HG02678 (cell line): ENCODE results near the gene EPHA6.
"Not testable (repeated sequence)": the region's sequence is repeated elsewhere in the genome, so short reads cannot be mapped to it uniquely, and the experiment has no call there.

Source experiments
- ATAC-seq: cut with Tn5 transposase; IDR thresholded peaks from one replicate; pipeline ENCODE4 v1.9.1; 2021; ENCODE audit warnings: mild to moderate bottlenecking, moderate library complexity; ENCODE audit not compliant: unreplicated experiment

Gene EPHA6

DNA sequence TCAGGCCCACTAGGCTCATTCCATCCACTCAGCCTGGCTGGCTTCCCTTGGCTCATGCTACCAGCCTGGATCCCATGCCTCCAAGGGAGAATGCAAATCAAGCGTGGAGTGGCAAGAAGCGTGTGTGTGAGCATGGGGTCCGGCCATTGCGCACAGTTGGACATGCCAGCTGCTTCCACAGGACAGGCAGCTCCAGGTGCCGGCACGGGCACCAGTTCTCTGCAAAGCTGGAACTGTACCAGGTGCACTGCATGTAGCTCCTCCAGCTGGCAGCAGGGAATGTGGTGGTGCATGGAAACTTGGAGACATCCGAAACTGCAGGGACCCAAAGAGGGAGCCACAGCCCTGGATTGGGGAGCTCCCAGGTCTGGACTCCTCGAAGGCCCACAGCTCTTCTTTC is 449.8 kb downstream of the EPHA6 start:
- no peak for ATAC-seq

GRCh38 chr3:97265237-97266005 is 451.0 kb downstream of the EPHA6 start:
- no peak for ATAC-seq

DNA sequence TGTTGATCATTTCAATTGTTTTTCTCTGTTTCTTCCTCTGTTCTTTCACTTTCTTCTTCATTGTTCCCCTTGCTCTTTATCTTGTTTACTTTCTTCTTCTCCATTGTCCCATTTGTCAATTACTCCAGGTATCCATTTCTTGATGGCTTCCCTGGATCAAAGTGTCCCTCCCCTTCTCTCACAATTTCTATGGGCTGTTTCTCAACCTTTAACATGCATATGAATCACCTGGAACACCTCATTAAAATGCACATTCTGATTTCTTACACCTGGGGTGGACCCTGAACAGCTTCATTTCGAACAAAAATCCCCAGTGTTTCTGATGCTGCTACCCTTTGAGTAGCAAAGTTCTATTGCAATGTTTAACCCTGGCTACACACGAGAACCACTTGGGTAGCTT is 454.8 kb downstream of the EPHA6 start:
- ATAC-seq, result no peak

DNA sequence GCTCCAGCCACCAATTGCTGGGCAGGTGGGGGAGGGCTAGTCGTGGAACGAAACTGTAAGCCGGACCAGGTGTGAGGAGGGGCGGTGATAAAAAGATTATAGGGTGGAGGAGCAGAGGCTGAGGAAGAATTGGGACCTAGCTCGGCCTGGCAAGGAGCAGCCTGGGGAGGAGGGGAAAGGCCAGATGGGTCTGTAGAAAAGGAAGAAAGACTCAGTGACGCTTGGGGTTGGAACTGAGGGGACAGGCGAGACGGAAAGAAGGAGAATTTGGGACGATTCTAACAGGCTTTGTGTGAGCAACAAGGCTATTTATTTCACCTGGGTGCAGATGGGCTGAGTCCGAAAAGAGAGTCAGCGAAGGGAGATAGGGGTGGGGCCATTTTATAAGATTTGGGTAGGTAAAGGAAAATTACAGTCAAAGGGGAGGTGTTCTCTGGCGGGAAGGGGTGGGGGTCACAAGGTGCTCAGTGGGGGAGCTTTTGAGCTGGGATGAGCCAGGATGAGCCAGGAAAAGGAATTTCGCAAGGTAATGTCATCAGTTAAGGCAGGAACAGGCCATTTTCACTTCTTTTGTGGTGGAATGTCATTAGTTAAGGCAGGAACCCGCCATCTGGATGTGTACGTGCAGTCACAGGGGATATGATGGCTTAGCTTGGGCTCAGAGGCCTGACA is 462.6 kb downstream of the EPHA6 start:
- ATAC-seq, result not testable (repeated sequence)

- no peak for ATAC-seq
These were observed 463.3 kb downstream of the EPHA6 start for GRCh38 chr3:97277708-97278107.

GRCh38 chr3:97278506-97278905 is 464.1 kb downstream of the EPHA6 start:
- ATAC-seq, result no peak

GRCh38 chr3:97291901-97292300 is 477.5 kb downstream of the EPHA6 start:
- no peak for ATAC-seq

- no peak for ATAC-seq
These were observed 479.3 kb downstream of the EPHA6 start for GRCh38 chr3:97293596-97294131.

DNA sequence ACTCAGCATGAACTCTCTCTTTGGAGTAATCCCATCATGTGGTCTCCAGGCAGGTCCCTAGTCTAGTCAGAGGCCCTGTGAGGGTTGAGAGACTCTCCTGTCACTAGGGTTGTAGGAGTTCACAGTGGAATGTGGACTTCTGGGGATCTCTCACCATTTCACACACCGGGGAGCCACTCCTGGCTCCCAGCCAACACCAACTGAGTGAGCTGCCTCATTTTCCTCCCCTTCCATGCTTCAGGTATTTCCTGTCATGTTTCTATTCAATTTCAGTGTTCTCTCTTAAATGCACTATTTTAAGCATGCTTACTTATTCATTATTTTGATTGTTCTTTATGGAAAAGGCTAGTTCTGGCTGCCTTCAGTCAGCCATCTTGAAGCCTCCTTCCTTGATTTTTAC is 482.6 kb downstream of the EPHA6 start:
- ATAC-seq, result no peak

- no peak for ATAC-seq
These were observed 486.7 kb downstream of the EPHA6 start for GRCh38 chr3:97301114-97301513.

DNA sequence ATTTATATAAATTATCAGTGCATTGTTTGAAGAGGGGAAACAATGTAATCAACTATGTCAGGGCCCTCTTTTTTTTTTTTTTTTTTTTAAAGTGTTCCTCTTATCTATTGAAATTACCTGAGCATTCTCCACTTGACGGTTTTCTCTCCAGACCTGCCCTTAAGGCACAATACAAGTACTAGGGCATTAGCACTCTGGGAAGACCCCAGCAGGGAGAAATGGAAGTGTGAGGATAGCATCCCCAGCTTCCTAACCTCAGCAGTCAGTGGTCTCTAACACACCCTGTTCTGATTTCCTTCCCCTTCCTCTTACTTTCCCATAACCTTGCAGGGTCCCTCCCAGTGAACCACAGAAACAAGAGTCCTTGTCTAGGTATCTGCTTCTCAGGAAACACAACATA is 491.8 kb downstream of the EPHA6 start:
- no peak for ATAC-seq

- ATAC-seq, result no peak
These were observed 524.0 kb downstream of the EPHA6 start for GRCh38 chr3:97338375-97338774.

DNA sequence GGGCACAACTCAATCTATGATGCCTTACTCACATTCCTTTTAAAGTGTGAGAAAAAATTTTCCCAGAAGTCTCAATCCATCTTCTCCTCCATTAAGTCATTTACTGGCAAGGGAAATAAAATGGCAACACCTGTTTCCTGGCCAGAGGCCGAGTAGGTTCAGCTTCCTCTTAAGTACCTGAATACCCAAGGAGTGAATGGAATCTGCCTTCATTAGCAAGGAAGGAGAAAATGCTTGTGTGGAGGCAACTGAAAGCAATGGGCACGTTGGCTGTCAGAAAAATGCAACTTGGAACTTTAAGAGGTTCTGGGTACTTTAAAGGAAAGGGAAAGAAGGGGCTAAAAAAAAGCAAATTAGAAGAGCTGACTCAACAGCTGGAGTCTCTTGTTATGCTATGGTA is 526.5 kb downstream of the EPHA6 start:
- ATAC-seq, result no peak

DNA sequence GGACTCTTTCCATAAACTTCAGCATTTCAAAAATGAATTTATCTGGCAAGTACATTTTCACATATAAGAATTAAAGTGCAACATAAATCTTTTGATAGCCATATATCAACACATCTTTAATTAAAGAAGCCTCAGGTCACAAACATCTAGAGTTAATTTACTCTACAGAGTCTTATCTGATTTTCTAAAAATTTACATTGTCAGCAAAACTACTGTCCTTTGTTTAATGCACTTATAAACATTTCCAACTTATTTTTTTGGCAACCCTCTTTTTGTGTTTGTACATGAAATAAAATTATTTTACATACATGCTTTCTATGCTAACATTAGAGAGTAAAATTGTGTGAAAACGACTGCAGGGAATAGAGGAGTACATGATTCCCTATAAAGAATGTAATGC is 533.4 kb downstream of the EPHA6 start:
- ATAC-seq, result no peak

DNA sequence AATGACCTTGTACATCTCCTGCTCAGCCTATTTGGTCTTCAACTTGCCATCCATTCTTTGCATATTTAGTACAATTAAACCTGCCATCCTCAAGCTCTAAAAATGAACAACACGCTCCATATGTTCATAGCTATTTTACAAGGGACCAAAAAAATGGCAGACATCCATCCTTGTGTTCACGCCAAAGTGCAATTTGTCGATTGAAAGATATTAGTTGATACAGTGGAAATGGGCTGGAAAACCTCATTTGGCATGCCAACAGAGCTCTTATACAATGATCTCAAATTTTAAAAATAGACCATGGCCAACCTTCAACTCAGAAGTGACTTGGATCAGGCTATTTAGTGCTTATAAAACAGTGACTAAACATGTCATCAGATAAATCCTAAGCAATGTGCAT is 536.6 kb downstream of the EPHA6 start:
- ATAC-seq, result no peak

- no peak for ATAC-seq
These were observed 538.8 kb downstream of the EPHA6 start for GRCh38 chr3:97353176-97353575.

GRCh38 chr3:97359977-97360376 is 545.6 kb downstream of the EPHA6 start:
- no peak for ATAC-seq

- no peak for ATAC-seq
These were observed 546.4 kb downstream of the EPHA6 start for GRCh38 chr3:97360804-97361203.

DNA sequence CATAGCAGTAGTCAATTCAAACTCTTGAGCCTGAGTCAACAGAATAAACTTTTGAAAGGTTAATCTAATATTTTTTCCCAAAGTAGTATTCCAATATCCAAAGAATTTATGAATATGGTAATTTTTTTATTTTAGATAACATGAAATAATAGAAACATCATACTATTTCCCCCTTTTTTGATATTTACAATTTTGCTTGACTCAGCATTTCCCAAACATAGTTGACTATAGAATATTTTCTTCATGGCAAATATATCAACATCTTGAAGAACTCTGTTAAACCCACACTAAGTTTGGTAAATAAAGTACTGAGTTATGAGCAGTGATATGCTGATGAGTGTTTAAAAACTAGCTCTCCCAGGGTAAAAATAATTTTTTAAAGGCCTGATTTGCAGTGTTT is 570.2 kb downstream of the EPHA6 start:
- ATAC-seq, result no peak

- ATAC-seq, result no peak
These were observed 574.4 kb downstream of the EPHA6 start for GRCh38 chr3:97388774-97389173.

GRCh38 chr3:97389936-97390335 is 575.5 kb downstream of the EPHA6 start:
- no peak for ATAC-seq

DNA sequence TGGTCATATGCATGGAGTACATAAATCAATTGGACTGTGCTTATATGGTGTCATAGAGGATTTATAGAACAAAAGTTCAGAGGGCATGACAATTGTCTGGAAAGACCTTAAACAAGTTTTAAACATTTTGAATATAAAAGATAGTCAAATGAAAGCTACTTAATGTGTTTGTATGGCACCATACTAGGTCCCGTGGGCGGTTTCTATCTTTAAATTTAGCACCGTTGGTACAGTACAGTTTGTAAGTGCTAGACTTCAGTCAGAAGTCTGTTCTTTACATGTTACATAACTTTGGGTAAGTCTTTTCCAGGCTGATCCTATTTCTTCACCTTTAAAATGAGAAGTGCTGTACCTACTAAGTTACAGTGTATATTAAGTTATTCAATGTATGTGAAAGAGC is 576.8 kb downstream of the EPHA6 start:
- ATAC-seq, result no peak
